Measurements from ENCODE around the gene POU4F3.

- TF ChIP-seq, protein P1, sequence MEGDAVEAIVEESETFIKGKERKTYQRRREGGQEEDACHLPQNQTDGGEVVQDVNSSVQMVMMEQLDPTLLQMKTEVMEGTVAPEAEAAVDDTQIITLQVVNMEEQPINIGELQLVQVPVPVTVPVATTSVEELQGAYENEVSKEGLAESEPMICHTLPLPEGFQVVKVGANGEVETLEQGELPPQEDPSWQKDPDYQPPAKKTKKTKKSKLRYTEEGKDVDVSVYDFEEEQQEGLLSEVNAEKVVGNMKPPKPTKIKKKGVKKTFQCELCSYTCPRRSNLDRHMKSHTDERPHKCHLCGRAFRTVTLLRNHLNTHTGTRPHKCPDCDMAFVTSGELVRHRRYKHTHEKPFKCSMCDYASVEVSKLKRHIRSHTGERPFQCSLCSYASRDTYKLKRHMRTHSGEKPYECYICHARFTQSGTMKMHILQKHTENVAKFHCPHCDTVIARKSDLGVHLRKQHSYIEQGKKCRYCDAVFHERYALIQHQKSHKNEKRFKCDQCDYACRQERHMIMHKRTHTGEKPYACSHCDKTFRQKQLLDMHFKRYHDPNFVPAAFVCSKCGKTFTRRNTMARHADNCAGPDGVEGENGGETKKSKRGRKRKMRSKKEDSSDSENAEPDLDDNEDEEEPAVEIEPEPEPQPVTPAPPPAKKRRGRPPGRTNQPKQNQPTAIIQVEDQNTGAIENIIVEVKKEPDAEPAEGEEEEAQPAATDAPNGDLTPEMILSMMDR (IDR thresholded peaks at IDR 0.05 in 4 of 5, conservative IDR thresholded peaks at IDR 0.05 in 1 of 5): no peak
- no peak for TF ChIP-seq POLR2A (IDR thresholded peaks at IDR 0.05)
Observed at GRCh38 chr5:146337928-146338327, 711 bp upstream of the POU4F3 start.

Measured in gastrocnemius medialis (tissue), 4 donors.